ENCODE data around the gene MED29.
"Not testable (repeated sequence)": the region's sequence is repeated elsewhere in the genome, so short reads cannot be mapped to it uniquely, and the experiment has no call there.

MED29 gene

GRCh38 chr19:39372047-39372802 is 19.0 kb upstream of the MED29 start:
- DNase-seq, result no peak

- DNase-seq, result no peak
These were observed 18.2 kb upstream of the MED29 start for GRCh38 chr19:39372941-39373340.

GRCh38 chr19:39375929-39376328 is 15.2 kb upstream of the MED29 start:
- no peak for DNase-seq

GRCh38 chr19:39377373-39378362 is 13.5 kb upstream of the MED29 start:
- DNase-seq, result no peak

GRCh38 chr19:39379366-39379765 is 11.8 kb upstream of the MED29 start:
- DNase-seq, result not testable (repeated sequence)

- DNase-seq, result no peak
These were observed 11.2 kb upstream of the MED29 start for GRCh38 chr19:39379865-39380396.

GRCh38 chr19:39380521-39381502 is 10.4 kb upstream of the MED29 start:
- no peak for DNase-seq

GRCh38 chr19:39381910-39382611 is 9.1 kb upstream of the MED29 start:
- DNase-seq, result no peak

GRCh38 chr19:39382991-39383828 is 8.0 kb upstream of the MED29 start:
- DNase-seq, result no peak

GRCh38 chr19:39384839-39385568 is 6.2 kb upstream of the MED29 start:
- no peak for DNase-seq

GRCh38 chr19:39385629-39386411 is 5.4 kb upstream of the MED29 start:
- no peak for DNase-seq

- DNase-seq, result no peak
These were observed 4.6 kb upstream of the MED29 start for GRCh38 chr19:39386557-39386956.

- no peak for DNase-seq
These were observed 2.5 kb upstream of the MED29 start for GRCh38 chr19:39388657-39389056.

- no peak for DNase-seq
These were observed 1.4 kb upstream of the MED29 start for GRCh38 chr19:39389631-39390414.

- DNase-seq, result no peak
These were observed 777 bp upstream of the MED29 start for GRCh38 chr19:39390451-39390750.

GRCh38 chr19:39397360-39398296 is 6.5 kb downstream of the MED29 start:
- peak; percentile 68 for DNase-seq

GRCh38 chr19:39398297-39398864 is 7.2 kb downstream of the MED29 start:
- DNase-seq, result no peak

Measured in NCI-H510A (cell line).